Activated CD8-positive, alpha-beta memory T cell treated with anti-CD3 and anti-CD28 coated beads, Interleukin-2, amount 50 U/mL, for 24 hours (primary cell): Measurements from ENCODE around the gene ADAT1.

Source experiments
- DNase-seq: peaks from one replicate; pipeline ENCODE4 v3.0.0-alpha.2; 2020; ENCODE audit errors: extremely low read depth

Gene ADAT1, protein sequence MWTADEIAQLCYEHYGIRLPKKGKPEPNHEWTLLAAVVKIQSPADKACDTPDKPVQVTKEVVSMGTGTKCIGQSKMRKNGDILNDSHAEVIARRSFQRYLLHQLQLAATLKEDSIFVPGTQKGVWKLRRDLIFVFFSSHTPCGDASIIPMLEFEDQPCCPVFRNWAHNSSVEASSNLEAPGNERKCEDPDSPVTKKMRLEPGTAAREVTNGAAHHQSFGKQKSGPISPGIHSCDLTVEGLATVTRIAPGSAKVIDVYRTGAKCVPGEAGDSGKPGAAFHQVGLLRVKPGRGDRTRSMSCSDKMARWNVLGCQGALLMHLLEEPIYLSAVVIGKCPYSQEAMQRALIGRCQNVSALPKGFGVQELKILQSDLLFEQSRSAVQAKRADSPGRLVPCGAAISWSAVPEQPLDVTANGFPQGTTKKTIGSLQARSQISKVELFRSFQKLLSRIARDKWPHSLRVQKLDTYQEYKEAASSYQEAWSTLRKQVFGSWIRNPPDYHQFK

DNA sequence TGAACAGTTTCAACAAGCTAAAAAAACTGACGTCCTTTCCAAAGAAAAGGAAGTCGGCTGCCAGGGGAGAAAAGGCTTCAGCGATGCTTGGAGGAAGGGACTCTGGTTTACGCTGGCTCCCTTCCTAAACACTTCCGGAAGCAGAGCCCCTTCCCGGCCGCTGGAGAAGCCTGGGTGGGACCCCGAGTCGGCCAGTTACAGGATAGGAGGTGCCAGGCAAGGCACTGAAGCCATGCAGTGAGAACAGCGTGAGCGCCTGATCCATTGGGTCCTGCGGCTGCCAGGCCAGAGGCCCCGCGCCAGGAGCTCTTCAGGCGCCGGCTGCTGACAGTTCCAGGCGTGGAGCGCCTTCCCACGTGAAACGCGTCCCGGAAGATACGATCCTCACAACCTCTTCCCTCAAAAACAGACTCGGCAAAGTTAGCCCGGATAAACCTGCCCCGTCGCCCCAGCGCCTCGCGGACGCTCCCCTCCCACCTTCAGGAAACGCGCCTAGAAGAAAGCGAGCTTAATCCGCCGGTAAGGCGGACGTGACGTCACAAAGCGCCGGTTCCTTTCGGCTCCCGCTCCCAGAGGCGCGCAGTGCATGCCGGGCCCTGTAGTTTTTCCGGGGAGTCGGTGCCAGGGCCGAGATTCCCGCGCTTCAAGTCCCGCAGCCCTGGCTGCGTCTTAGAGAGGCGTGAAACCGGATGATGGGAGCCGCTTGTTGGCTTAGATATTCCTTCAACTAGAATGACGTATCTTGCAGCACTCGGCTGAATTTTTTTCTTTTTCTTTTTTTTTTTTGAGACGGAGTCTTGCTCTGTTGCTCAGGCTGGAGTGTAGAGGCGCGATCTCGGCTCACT lies at the start of gene ADAT1:
TSS of gene ADAT1 (minus strand) at position 521 of the 845 bp plus-strand sequence. CDS start 2,482 bp downstream, outside the sequence.
- DNase-seq, result peak; percentile 93

DNA sequence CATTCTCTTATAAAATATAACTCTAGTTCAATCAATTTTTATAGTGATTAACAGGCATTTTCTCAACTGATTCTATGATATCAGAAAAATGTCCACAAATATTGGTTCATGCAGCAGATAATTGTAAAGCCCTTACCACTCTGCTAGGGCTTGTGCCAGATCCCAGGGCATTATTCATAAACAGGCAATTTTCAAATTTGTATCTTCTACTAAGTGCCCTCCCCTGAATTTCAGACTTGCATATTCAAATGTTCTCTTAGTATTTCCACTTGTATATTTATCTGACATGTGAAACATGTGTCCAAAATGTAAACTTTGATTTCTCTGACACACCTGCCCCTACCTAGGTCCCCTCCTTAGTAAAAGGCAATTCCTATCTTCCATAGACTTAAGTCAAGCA lies 44.4 kb upstream of the ADAT1 start:
- DNase-seq, result no peak

DNA sequence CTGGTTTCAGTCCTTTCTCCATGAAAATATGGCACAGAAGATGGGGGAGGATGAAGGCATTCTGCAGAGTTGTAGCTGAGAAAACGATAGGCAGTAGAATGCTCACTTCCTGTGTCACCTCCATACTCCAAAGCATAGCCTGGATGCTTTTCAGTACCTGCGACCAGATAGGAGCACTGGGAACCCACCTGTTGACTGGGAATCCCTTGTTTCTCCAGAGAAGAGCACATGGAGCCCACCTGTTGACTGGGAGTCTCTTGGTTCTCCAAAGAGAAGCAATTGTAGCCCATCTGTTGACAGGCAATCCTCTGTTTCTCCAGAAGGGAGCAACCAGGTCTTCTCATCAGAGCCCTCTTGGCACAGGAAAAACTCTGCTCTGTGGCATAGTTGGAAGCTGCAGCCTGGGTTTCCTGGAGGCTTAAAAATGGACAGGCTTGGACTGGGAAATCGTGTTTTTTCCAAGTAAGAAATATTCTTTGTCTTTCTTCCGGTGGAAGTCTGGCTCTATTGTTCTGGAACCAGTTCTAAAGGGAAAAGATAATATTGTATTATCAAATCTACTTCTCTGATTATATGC lies 37.7 kb upstream of the ADAT1 start:
- DNase-seq, result no peak

DNA sequence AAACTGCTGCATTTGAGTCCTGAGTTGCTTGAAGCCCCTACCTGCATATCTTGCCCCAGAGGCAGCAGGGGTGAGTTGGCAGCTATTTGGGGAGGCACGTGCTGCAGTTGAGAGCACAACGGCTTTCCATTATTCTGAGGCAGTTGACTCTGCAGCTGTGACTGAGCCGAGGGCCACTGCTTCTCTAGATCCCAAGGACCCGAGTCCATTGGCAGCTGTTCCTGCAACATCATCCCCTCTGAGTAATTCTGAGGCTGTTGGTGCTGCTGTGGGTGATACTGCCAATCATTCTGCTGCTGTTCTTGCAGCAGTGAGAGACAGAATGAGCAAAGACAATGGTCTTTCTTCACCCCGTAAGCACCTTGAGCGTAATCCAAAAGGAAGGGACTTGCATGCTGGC lies 37.2 kb upstream of the ADAT1 start:
- no peak for DNase-seq

DNA sequence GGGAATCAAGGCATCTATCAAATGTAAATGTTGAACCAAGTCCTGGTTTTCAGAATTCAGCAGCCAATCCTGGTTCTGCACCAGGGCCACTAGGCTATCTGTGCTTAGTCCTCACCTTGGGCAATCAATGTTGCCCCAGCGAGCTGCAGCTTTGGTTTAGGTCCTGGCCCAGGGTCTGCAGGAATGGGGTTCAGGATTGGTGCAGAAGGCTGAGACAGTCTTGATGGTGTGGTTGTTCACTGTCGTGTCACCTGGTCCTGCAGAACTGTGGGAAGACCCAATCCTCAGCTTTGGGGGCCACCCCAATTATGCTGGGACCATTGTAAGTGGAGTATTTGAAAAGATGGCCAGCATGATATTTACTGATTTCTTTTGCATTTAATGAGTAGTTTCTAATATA lies 35.1 kb upstream of the ADAT1 start:
- no peak for DNase-seq

DNA sequence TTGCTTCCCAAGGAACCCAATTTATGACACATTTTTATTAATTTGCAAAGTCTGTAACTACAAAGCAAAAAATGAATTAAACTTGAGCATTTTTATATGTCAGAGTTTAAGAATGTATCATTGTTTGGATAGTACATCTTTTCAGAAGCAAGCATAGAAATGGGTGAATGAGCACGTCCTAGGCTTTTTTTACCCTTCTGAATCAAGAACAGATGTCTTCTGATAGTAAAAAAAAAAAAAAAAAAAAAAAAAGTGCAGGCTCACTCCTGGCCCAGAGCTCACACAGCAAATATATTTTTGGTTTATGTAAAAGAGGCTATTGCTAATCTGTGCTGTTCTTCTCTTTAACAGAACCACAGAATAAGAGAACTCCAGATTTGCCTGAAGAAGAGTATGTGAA lies 30.8 kb upstream of the ADAT1 start:
- no peak for DNase-seq

DNA sequence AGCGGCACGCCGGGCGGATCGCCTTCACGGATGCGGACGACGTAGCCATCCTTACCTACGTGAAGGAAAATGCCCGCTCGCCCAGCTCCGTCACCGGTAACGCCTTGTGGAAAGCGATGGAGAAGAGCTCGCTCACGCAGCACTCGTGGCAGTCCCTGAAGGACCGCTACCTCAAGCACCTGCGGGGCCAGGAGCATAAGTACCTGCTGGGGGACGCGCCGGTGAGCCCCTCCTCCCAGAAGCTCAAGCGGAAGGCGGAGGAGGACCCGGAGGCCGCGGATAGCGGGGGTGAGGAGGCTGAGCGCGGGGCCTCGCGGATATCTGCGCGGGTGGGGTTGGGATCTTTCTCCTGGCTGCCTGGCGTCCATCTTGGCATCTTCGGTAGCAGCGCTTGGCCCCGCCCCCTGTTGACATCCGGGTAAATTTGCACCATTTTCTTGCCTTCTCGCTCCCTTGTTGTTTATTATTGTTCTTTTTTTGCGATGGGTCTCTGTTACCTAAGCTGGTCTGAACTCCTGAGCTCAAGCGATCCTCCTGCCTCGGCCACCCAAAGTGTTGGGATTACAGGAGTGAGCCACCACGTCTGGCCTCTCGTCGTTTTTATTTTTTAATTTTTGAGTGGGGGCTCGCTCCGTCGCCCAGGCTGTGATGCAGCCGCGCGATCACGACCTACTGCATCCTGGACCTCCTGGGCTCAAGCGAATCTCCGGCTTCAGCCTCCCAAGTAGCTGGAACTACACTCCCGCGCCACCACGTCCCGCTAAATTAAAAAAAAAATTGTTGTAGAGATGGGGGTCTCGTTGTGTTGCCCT lies 25.4 kb upstream of the ADAT1 start:
- peak; percentile 67 for DNase-seq

DNA sequence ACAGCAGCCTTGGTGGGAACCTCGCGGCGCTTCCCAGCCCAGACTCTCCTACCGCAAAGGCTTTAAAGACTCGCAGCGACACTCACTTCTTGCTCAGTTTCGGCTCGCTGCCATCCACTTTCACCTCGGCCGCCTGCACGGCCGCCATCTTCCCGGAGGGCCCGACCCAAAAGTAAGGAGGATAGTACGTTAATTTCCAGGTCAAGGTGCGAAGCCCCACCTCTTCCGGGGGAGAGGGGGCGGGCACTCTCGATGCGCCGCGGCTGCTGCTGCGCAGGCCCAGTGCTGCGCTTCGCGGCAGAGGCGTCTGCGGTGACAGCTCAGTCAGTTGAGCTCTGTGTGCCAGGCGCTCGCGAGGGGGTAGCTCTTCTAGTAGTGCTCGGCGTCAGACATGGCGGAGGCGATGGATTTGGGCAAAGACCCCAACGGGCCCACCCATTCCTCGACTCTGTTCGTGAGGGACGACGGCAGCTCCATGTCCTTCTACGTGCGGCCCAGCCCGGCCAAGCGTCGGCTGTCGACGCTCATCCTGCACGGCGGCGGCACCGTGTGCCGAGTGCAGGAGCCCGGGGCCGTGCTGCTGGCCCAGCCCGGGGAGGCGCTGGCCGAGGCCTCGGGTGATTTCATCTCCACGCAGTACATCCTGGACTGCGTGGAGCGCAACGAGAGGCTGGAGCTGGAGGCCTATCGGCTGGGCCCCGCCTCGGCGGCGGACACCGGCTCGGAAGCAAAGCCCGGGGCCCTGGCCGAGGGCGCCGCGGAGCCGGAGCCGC lies 24.6 kb upstream of the ADAT1 start, which contains the start of the genes KARS1 and TERF2IP:
TSS of gene KARS1 (minus strand) at position 174 of the 773 bp plus-strand sequence. CDS start at position 148, 26 bp downstream.
TSS of gene TERF2IP (plus strand) at position 282 of the 773 bp plus-strand sequence. CDS start at position 392, 110 bp downstream.
- peak; percentile 83 for DNase-seq

DNA sequence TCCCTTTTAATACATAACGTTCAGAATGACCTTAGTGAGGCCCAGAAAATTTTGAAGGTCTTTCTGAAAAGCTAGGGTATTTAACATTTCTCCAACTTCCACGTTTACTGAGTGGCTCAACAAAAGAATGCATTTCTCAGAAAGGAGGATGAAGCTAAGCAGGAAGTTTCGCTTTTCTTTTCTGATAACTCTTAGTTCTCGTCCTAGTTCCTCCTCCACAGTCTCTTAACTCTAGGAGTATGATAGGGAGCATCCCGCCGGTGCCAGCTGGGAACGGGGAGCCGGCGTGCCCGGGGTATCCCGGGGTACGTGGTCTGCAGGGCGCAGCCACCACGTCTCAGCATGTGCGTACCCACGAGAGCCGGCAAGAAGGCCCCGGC lies 24.0 kb upstream of the ADAT1 start:
- DNase-seq, result no peak

DNA sequence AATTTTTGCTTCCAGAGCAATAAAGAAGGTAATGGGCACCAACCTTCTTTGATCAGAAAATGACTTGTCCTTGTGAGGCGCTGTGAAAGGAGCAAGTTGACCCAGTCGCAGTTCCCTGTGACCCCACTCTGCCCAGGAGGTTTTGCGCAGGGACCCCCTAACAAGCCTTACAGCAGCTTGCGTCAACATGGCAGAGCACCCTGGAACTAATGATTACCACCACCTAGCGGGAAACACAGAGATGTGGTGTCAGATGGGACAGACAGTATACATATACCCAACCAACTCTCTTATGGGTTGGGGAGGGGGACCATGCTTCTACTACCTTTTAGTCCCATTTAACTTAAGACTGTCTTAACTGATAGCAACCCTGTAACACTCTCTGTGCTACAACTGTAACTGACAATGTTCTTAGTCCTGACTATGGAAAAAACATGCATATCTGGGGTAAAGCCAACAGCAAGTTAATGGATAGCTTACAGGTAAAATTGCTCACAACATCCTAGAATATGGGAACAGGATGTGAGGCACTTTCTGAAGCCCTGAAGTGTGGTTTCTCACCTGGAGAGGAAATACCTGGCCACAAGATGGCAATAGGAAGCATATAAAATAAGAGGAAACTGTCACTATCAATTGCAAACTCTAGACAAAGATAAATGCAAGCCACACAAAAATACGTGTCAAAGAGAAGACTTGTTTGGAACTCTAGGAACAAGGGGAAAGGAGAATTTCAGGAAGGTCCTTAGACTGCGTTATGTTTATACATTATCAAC lies 21.3 kb upstream of the ADAT1 start:
- DNase-seq, result no peak

DNA sequence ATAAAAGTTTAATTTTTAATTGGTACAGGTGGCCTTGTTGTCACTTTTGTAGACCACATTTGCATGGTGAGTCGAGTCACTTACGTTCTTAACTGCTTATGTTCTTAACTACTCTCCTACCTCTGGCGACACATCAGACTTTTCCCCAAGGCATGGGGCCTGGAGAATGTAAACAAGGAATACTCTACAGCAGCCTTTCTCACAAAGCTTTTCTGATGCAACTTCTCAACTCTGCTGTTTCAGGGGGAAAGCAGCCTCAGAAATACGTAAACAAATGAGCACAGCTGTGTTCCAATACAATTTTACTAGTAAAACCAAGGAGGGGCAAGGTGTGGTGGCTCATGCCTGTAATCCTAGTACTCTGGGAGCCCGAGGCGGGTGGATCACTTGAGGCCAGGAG lies 17.5 kb upstream of the ADAT1 start:
- no peak for DNase-seq

DNA sequence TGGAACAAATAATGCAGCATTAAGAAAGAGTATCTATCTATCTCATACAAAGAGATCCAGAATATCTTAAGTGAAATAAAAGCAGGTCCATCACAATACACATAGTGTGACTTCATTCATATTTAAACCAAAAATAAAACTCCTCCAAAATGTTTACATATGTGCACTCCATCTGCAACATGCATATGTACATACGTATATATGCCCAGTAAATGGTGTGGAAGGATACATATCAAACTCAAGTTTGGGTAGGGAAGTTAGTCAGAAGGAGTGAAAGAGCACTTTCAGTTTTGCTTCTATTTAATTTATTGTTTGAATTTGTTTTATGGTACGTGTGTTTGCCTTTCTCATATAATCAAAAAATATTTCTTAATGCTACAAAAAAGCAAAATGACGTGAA lies 12.0 kb upstream of the ADAT1 start:
- no peak for DNase-seq

DNA sequence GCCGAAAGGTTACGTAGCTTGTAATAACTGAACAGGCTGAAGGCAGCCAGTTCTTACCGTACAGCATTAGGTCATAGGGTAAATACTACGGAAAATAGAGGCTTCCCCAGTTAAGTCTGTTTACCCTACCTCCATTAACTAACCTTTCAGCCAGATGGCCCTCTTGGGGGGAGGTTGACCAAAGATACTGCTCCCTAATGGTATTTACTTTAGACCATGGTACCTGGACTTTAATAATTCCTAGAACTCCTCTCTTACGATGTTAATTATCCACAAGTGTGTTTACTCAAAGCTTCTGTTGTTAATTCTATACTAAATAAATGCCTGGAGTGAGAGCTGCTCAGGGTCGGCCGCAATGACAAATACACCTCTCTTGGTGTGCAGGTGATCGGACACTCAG lies 9.8 kb upstream of the ADAT1 start:
- DNase-seq, result no peak

DNA sequence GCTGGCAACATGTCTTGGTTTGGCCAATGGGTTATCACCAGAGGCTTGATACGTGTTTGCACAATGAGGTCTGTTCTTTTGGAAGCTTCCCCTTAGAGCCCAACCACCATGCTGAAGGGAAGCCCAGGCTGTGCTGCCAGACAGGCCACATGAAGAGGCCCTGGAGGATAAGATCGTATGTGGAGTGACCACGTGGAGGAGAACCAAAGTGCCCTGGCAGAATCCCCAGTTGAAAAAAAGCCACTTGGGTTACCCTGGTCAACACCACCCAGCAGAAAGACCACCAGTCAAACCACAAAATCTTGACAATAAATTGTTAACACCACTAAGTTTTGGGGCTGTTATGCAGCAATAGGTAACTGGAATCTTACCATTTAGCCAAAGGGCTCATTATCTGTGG lies 7.0 kb upstream of the ADAT1 start:
- no peak for DNase-seq

DNA sequence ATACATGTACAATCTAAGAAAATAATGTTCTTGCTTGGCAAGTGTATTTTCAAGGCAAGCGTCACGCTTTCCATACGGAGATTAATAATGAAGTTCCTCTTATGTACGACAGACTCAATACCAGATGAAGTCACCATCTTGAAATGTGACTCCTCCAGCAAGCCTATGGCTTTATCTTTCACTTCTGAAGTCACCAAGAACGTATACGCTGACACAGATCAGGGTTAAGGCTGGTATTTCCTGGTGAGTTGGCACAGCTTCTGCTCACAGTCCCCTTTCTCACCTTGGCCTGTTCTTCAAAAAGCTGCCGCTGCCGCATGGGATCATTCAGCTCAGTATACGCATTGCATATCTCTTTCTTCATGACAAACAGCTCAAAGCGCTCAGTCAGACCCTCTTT lies 6.1 kb upstream of the ADAT1 start:
- no peak for DNase-seq

DNA sequence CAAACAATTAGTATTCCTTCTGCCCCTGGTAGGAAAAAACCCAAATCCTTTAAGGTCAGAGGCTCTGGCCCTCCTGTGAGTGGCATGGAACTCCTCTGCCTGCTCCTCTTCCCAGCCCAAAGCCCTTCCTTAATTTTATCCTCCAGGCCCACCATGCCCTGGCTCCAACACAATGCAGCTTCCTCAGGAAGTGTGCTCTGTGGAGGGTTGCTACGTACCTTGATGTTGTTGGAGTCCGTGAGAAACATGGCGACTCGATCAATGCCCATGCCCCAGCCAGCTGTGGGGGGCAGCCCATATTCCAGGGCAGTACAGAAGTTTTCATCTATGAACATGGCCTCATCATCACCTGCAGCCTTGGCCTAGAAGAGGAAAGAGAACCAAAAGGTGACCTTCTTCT lies 5.3 kb upstream of the ADAT1 start:
- no peak for DNase-seq

DNA sequence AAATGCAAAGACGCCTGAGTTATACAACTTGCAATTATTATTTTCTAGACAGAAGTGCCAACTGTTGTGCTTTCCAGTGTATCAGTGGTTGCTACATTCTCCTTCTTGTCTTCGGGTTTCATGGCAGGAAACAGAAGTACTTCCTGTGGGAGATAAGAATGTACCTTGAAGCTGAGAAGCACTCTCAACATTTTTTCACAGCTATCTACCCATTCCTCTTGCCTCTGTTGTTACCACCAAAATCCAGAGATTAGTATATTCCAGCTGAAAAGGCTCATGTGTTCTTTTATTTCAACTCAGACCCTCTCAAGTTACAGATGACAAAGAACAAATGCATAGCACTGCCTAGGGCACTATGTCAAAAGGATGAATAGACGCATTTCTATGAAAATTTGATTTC lies 4.8 kb upstream of the ADAT1 start:
- DNase-seq, result no peak

DNA sequence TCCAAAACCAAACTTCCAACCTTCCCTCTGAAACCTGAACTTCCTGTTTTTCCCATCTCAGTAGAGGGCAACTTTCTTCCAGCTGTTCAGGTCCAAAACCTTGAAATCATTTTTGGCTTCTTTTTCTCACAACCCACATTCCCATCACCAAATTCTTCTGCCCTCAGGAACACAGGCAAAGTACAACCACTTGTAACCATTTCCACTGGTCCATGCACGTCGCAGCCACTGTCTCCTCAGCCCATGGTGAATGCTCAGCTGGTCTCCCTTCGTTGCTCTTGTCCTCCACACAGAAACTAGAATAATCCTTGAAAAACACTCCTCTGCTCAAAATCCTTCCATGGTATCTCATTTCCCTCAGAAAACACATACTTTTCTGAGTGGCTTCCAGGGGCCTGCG lies 3.7 kb upstream of the ADAT1 start:
- no peak for DNase-seq

DNA sequence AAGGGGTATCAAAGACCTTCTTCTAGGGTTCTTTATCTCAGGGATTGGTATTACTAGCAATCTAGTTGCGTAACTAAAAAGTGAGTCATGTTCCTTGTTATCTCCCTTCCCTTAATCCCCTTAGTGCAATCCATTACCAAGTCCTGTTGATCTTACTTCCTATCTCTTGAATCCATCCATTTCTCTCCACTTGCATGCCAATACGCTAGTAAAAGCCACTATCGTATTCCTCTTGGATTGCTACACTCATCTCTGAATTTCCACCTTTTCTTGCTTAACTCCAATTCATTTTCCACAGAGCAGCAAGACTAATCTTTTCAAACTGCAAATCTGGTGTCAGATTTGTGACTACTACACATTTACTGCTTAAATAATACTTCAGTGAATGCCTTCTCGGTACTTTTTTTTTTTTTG lies 1.8 kb upstream of the ADAT1 start:
- DNase-seq, result no peak

DNA sequence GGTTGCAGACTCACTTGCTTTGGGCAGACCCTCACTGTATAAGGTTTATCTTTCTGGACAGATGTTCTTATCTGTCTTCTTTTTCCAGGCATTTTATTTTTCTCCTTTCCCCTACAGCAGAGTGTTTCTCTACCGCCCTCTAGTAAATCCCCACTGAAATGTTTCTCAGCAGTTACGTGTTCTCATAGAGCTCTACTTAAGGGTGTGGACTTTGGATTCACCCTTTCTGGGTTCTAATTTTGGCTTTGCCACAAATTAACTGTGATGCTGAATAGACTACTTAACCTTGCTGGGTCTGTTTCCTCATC lies 2.0 kb downstream of the ADAT1 start:
- no peak for DNase-seq
